Kidney capillary endothelial cell (primary cell): ENCODE data around the gene DHRSX.
"Not testable (repeated sequence)": the region's sequence is repeated elsewhere in the genome, so short reads cannot be mapped to it uniquely, and the experiment has no call there.

Experiments
- DNase-seq: peaks from one replicate; pipeline ENCODE4 v3.0.0-alpha.2; 2018; ENCODE audit warnings: low spot score

The DHRSX gene

DNA sequence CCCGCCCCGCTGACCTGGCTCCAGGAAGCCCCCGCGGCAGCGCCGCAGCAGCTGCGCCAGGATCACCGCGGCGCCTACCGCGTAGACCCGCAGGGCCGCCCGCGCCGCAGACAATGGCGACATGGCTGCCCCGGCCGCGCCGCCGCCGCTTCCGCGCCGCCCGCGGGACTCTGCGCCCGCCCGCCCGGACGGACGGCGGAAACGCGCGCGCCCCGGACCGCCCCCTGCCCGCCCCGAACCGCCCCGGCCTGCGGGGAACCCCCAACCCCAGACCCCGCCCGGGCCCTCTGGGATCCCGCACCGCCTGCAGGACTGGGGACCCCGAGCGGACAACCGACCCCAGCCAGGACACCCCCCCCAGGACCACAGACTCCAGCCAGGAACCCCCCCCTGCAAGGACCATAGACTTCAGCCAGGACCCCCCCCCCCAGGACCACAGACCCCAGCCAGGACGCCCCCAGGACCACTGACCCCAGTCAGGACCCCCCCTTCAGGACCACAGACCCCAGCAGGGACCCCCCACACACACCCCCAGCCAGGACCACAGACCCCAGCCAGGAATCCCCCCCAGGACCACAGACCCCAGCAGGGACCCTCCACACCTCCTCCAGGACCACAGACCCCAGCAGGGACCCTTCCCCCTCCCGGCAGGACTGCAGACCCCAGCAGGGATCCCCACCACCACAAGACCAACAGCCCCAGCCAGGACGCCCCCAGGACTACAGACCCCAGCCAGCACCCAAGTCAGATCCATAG lies at the start of gene DHRSX, which contains the start of gene ZBED1:
Gene DHRSX, minus strand, starts transcription at position 174 of the 756 bp plus-strand sequence. Its CDS starts 51 bp downstream, at position 123.
Gene ZBED1, minus strand, starts transcription at position 174 of the 756 bp plus-strand sequence. CDS start 10,257 bp downstream, outside the sequence.
- DNase-seq, result peak; percentile 26

DNA sequence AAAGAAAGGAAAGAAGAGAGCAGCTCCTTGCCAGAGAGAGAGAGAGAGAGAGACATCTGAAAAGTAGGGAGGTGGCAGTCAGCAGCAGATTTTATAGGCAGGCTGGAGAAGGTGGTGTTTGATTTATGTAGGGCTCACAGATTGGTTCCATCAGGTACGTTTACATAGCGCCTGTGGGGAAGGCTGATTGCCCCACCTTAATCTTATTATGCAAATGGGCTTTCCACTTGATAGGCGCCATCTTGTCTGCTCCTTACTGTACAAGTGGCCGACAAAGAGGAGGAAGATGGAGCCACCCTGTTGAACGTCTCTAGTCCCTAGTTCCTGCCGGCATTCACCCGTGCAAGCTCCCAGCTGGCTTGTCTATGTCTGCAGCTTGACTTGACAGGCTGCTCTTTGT lies 49.1 kb upstream of the DHRSX start:
- DNase-seq, result no peak

- no peak for DNase-seq
Observed at GRCh38 chrX:2548711-2549423, 48.1 kb upstream of the DHRSX start.

- no peak for DNase-seq
Observed at GRCh38 chrX:2547736-2548135, 47.0 kb upstream of the DHRSX start.

- no peak for DNase-seq
Observed at GRCh38 chrX:2546496-2546895, 45.7 kb upstream of the DHRSX start.

DNA sequence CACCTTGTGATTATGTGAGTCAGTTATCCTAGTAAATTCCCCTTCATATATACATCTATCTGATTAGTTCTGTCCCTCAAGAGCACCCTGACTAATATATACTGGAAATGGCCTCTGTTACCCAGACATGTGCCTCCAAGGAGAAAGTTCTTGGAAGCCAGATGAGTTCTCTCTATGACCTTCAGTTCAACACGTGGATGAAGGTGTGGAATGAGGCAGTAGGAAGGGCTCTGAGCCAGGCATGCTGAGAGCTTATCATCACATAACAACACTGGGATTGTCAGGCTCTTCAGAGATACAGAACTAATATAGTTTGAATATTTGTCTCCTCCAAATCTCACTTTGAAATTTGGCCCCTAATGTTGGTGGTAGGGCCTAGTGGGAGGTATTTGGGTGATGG lies 44.4 kb upstream of the DHRSX start:
- DNase-seq, result no peak

DNA sequence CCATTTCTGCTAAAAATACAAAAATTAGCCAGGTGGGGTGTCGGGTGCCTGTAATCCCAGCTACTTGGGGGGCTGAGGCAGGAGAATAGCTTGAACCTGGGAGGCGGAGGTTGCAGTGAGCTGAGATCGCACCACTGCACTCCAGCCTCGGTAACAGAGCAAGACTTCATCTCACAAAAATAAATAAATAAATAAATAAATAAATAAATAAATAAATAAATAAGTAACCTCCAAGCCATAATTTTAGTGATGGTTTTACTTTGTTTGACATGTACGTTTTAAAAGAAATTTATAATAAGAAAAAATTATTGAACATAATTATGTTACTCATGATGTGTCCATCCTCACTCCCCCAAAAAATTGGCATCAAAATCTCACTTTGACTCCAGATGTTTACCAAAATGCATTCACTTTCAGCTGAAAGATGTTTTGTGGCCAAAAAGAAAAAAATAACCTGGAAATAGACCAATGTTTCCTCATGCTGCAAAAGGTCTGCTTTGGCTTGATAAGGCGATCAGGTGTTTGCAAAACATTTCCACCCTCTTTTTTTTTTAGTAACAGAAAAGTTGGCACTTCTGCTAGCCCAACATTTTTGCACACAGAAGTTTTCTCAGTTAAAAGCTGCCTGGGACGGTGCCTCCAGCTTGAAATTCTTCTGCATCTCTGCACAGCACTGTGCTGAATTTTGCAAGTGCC lies 42.2 kb upstream of the DHRSX start:
- no peak for DNase-seq

- DNase-seq, result no peak
Observed at GRCh38 chrX:2541603-2542002, 40.8 kb upstream of the DHRSX start.

DNA sequence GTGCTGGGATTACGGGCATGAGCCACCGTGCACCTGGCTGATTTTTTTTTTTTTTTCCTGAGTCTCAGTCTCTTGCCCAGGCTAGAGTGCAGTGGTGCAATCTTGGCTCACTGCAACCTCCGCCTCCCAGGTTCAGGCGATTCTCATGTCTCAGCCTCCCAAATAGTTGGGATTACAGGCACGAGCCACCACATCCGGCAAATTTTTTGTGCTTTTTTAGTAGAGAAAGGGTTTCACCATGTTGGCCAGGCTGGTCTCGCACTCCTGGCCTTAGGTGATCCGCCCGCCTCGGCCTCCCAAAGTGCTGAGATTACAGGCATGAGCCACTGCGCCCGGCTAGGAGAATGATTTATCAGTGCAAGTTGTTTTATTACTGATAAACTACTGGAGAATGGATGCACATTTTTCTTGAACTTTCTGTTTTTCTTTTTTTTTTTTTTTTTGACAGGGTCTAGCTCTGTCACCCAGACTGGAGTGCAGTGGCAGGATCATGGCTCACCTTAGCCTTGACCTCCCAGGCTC lies 39.7 kb upstream of the DHRSX start:
- no peak for DNase-seq

- no peak for DNase-seq
Observed at GRCh38 chrX:2539586-2539985, 38.8 kb upstream of the DHRSX start.

- no peak for DNase-seq
Observed at GRCh38 chrX:2538031-2538757, 37.4 kb upstream of the DHRSX start.

- no peak for DNase-seq
Observed at GRCh38 chrX:2536974-2537373, 36.2 kb upstream of the DHRSX start.

GRCh38 chrX:2536141-2536540 lies 35.4 kb upstream of the DHRSX start:
- DNase-seq, result no peak

- DNase-seq, result not testable (repeated sequence)
Observed at GRCh38 chrX:2534261-2535021, 33.7 kb upstream of the DHRSX start.

GRCh38 chrX:2533424-2533823 lies 32.6 kb upstream of the DHRSX start:
- no peak for DNase-seq

GRCh38 chrX:2526390-2526789 lies 25.6 kb upstream of the DHRSX start:
- no peak for DNase-seq

GRCh38 chrX:2523911-2524310 lies 23.1 kb upstream of the DHRSX start:
- no peak for DNase-seq

DNA sequence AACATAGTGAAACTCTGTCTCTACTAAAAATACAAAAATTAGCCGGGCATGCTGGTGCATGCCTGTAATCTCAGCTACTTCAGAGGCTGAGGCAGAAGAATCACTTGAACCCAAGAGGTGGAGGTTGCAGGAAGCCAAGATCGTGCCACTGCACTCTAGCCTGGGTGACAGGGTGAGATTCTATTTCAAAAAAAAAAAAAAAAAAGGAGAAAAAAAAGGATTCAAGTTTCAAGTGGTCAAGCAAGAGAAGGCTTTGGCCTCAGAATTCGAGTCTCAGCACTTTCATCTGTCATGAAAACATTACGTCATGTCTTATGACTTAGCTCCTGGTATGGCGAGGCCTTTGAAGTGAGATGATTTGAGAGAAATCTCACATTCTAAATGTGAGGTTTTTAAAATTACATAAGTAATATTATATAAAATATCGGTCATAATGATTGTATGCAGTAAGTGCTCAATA lies 21.2 kb upstream of the DHRSX start:
- no peak for DNase-seq

DNA sequence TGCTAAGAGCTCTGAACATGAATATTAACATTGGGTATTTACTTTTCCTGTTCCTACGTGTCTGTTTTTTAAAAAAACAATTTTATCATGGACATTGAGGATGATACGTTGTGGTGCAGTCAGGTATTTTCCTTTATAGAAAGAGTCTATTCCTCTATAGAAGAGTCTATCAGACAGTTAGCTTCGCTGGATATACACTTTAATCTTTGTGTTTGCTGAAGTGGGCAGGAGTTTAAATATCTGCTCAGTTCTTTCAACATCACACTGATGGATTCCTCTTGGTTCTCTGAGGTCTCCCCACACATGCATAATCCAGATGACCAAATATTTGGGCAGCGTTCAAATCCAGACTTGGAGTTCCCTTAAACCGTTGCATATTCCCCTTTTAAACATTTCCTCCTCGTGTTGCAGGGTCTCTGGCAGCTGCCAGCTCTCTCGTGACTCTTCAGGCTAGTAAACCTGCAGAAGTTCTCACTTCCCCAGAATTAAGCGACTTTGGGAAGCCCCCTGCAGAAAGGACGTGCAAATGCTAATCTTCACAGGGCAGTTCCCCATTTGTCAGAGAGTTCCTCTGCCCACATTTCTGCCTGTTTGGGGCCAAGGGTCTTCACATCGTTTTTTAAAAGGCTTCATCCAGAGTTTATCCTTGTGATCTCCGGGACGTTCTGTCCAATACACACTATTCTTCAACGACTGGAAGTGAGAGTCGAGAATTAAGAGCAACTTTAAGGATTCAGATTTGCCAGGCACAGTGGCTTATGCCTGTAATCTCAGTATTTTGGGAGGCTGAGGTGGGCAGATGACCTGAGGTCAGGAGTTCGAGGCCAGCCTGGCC lies 20.5 kb upstream of the DHRSX start:
- DNase-seq, result no peak

DNA sequence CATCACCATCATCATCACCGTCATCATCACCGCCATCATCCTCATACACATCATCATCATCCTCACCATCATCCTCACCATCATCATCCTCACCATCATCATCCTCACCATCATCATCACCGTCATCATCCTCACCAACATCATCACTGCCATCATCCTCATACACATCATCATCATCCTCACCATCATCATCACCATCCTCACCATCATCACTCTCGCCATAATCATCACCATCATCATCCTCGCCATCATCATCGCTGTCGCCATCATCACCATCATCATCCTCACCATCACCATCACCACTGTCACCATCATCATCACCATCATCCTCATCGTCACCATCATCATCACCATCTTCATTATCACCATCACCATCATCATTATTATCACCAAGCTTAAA lies 19.8 kb upstream of the DHRSX start:
- no peak for DNase-seq
